MCF 10A (cell line): Measurements from ENCODE around the gene PGLYRP1. TPM values are rescaled to one million over a fixed set of nuclear protein-coding genes. Genes with fewer than 3 reads are reported as not detected.

Experiments used
- BruUV-seq: library from RNA; stranded (reverse); fragments of 400-500 nt; replicated peaks from 2 replicates; lab custom pipeline; 2021; lab: Mats Ljungman, UMichigan
- CTCF ChIA-PET: fragments of 300-600 bp; sonication (Branson Sonifier 250); formaldehyde crosslinking; extraction: SDS; loops from one replicate; lab custom pipeline; 2021; ENCODE audit warnings: antibody characterized with exemption, inconsistent platforms; lab: Yijun Ruan, JAX
- POLR2A ChIA-PET: fragments of 300-600, 350-650 bp; sonication (Branson Sonifier 250); formaldehyde crosslinking; extraction: SDS; loops from one replicate; lab custom pipeline; 2020; ENCODE audit warnings: antibody characterized with exemption, inconsistent platforms; lab: Yijun Ruan, JAX
- DNase-seq: peaks from one replicate; pipeline ENCODE4 v3.0.0-alpha.2; 2018; ENCODE audit not compliant: unreplicated experiment
- H3K27ac Mint-ChIP-seq: one replicate; pipeline ENCODE4 v1.8.0; 2022; ENCODE audit warnings: mild to moderate bottlenecking, low read depth, mixed read lengths; ENCODE audit not compliant: unreplicated experiment
- H3K27me3 Mint-ChIP-seq: one replicate; pipeline ENCODE4 v1.8.0; 2022; ENCODE audit warnings: mixed read lengths; ENCODE audit not compliant: insufficient read depth, unreplicated experiment
- H3K36me3 Mint-ChIP-seq: one replicate; pipeline ENCODE4 v1.8.0; 2022; ENCODE audit warnings: mild to moderate bottlenecking, moderate library complexity, mixed read lengths; ENCODE audit not compliant: insufficient read depth, unreplicated experiment
- H3K4me1 Mint-ChIP-seq: one replicate; pipeline ENCODE4 v1.8.0; 2022; ENCODE audit warnings: mixed read lengths; ENCODE audit not compliant: insufficient read depth, unreplicated experiment
- H3K4me3 Mint-ChIP-seq: one replicate; pipeline ENCODE4 v1.8.0; 2022; ENCODE audit warnings: mild to moderate bottlenecking, moderate library complexity, mixed read lengths; ENCODE audit not compliant: unreplicated experiment
- H3K9me3 Mint-ChIP-seq: one replicate; pipeline ENCODE4 v1.8.0; 2022; ENCODE audit warnings: mixed read lengths; ENCODE audit not compliant: unreplicated experiment
- intact Hi-C: fragments of 100-400 bp; cut with micrococcal nuclease; formaldehyde crosslinking; loops from 2 replicates; pipeline ENCODE4 v1.14.1; 2022
- total RNA-seq: library from RNA; stranded (reverse); gene quantifications from 2 replicates; pipeline ENCODE4 v1.2.3, GENCODE V29; 2022
- TF ChIP-seq, protein P1 (sequence below): fragments of 200-600 bp; IDR thresholded peaks from one replicate; pipeline ENCODE4 v1.8.0; 2022; ENCODE audit warnings: antibody characterized with exemption, mild to moderate bottlenecking; ENCODE audit not compliant: unreplicated experiment

PGLYRP1 gene
- total RNA-seq, 1 experiment from 2014 or later, result not detected

DNA sequence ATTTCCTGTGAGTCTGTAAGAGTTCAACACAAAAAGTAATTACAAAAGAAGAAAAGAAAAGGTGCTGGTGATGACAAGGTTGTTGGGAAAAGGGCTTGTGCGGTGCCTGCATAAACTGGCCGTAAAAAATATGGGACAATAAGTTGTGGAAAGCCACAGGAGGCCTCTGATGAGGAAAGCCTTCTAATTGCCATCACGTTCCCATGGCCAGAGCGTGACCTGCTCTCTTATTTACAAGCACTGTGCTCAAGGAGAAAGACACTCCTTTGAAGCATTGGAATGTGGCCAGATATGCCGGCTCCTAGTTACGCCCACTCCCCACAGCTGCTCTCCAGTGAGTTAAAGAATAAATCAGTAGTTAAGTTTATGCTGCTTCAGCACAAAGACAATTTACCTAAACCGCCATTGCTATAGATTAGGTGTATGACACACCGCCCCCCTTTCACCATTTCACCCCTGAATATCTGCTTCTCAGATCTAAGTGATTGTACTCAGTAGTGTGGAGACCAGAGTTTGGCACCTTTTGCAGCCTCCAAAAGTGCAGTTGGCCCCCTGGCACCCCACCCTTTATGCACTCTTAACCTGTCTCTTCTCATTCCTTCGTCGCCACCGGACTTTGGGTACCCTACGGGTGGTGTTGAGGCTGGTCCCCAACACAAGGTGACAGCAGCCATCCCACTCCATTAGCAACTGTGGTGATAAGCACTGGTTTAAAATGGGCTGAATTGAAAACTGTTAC, 8.1 kb upstream of the PGLYRP1 start:
- TF ChIP-seq, protein P1, sequence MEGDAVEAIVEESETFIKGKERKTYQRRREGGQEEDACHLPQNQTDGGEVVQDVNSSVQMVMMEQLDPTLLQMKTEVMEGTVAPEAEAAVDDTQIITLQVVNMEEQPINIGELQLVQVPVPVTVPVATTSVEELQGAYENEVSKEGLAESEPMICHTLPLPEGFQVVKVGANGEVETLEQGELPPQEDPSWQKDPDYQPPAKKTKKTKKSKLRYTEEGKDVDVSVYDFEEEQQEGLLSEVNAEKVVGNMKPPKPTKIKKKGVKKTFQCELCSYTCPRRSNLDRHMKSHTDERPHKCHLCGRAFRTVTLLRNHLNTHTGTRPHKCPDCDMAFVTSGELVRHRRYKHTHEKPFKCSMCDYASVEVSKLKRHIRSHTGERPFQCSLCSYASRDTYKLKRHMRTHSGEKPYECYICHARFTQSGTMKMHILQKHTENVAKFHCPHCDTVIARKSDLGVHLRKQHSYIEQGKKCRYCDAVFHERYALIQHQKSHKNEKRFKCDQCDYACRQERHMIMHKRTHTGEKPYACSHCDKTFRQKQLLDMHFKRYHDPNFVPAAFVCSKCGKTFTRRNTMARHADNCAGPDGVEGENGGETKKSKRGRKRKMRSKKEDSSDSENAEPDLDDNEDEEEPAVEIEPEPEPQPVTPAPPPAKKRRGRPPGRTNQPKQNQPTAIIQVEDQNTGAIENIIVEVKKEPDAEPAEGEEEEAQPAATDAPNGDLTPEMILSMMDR, result no peak
- CTCF ChIA-PET, result interaction anchor here (4.2 kb wide), 1 partner anchor 46 kb away, joined by 60 read pairs; no protein-coding TSS in a partner anchor
- peaks cover 6% of the 10 kb centered on the region for H3K4me1 Mint-ChIP-seq
- POLR2A ChIA-PET, result no interaction called here
- no peak overlapping the region for H3K27ac Mint-ChIP-seq
- no peaks in the 10 kb centered on the region for H3K36me3 Mint-ChIP-seq
- BruUV-seq, result no TSS peak
- intact Hi-C loops, result no loop called here
- H3K27me3 Mint-ChIP-seq, result no peaks in the 10 kb centered on the region
- H3K4me3 Mint-ChIP-seq, result no peak overlapping the region
- no peaks in the 10 kb centered on the region for H3K9me3 Mint-ChIP-seq
- DNase-seq, result no peak

DNA sequence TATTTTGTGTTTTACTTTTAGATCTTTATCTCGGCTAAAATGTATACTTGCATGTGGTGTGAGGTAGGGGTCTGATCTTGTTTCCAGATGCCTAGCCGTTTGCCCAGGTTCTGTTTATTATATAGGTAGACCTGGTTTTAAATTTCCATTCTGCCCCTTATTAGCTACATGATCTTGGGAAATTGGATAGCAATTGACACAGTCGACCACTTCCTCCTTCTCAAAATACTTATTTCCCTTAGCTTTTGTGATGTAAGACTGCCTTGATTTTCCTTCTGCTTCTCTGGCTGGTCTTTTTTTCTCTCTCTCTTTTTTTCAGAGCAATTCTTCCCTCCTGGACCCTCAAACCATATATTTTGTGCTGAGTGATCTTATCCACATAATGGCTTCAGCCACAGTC, 3.0 kb upstream of the PGLYRP1 start:
- Mint-ChIP-seq H3K27me3 (no peaks in the 10 kb centered on the region), H3K36me3 (peaks cover 14% of the 10 kb centered on the region), H3K9me3 (no peaks in the 10 kb centered on the region), H3K4me3 (no peak overlapping the region), H3K4me1 (peaks cover 16% of the 10 kb centered on the region), H3K27ac (no peak overlapping the region)
- TF ChIP-seq, protein P1, result no peak
- intact Hi-C loops, result no loop called here
- ChIA-PET CTCF (interaction anchor here (0.6 to 11.3 kb wide), 7 partner anchors 9 to 239 kb away, joined by 3 to 216 read pairs (median 6); no protein-coding TSS in a partner anchor), POLR2A (interaction anchor here (1.1 to 1.5 kb wide), 4 partner anchors 15 to 149 kb away, joined by 3 to 6 read pairs (median 4); partner anchors contain the start of gene IGFL4)
- no peak for DNase-seq
- BruUV-seq, result no TSS peak

DNA sequence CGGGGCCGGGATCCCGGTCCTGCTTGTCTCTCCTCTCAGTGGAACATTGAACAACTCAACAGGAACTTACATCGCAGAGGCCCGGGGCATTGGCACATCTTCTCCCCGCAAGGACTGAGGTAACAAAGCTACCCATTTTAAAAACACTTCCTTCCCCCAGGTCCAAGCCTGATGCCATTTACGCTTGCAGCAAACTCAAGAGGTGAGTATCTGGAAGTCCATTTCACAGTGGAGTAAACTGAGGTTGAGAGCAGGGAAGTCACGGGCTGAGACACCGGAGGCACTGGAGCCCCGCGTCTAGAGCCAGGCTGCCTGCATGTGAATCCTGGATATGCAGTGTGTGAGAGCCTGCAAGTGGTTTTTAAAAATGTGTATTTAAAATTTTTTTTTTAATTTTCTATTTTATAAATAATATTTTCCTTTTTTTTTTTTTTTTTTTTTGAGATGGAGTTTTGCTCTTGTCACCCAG, 492 bp upstream of the PGLYRP1 start:
- no peak overlapping the region for H3K4me3 Mint-ChIP-seq
- no TSS peak for BruUV-seq
- peaks cover 18% of the 10 kb centered on the region for H3K36me3 Mint-ChIP-seq
- H3K4me1 Mint-ChIP-seq, result peaks cover 11% of the 10 kb centered on the region
- no peak overlapping the region for H3K27ac Mint-ChIP-seq
- intact Hi-C loops, result no loop called here
- no peaks in the 10 kb centered on the region for H3K9me3 Mint-ChIP-seq
- POLR2A ChIA-PET, result interaction anchor here (0.6 kb wide), 2 partner anchors 9 to 196 kb away, joined by 3 to 4 read pairs; no protein-coding TSS in a partner anchor
- H3K27me3 Mint-ChIP-seq, result no peaks in the 10 kb centered on the region
- CTCF ChIA-PET, result interaction anchor here (11.3 kb wide), 1 partner anchor 55 kb away, joined by 216 read pairs; no protein-coding TSS in a partner anchor
- DNase-seq, result no peak
- TF ChIP-seq, protein P1, result no peak

DNA sequence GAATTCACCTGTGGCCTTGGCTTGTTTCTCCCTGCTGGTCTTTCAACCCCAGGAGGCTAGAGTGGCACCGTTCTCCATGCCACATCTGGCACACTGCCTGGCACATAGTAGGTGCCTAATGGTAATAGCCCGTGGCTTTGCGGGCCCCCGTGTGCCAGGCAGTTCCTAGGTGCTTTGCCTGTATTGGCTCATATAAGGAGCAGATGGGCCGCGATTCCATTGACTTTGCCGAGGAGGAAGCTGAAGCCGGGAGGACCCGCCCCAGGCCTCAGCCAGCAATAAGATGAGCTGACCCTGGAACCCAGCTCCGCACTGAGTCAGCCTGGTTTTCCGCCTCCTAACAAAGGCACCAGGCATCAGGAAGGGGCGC, 807 bp downstream of the PGLYRP1 start:
- no peak overlapping the region for H3K27ac Mint-ChIP-seq
- DNase-seq, result no peak
- H3K4me1 Mint-ChIP-seq, result peaks cover 12% of the 10 kb centered on the region
- TF ChIP-seq, protein P1, result no peak
- ChIA-PET CTCF (interaction anchor here (0.9 to 11.3 kb wide), 3 partner anchors 11 to 56 kb away, joined by 3 to 216 read pairs (median 8); no protein-coding TSS in a partner anchor), POLR2A (interaction anchor here (1.2 kb wide), 1 partner anchor 48 kb away, joined by 5 read pairs; no protein-coding TSS in a partner anchor)
- peaks cover 22% of the 10 kb centered on the region for H3K36me3 Mint-ChIP-seq
- BruUV-seq, result no TSS peak
- H3K9me3 Mint-ChIP-seq, result no peaks in the 10 kb centered on the region
- intact Hi-C loops, result no loop called here
- H3K4me3 Mint-ChIP-seq, result no peak overlapping the region
- no peaks in the 10 kb centered on the region for H3K27me3 Mint-ChIP-seq
